ENCODE results near the gene NINJ1. TPM values are rescaled to one million over a fixed set of nuclear protein-coding genes. Genes with fewer than 3 reads are reported as not detected.

NINJ1 gene
- total and polyA plus RNA-seq, 2 of the 13 experiments (the other 11 are each of a cell fraction or from before 2014, with no cell fraction given), result 81.2 to 92.1 TPM

DNA sequence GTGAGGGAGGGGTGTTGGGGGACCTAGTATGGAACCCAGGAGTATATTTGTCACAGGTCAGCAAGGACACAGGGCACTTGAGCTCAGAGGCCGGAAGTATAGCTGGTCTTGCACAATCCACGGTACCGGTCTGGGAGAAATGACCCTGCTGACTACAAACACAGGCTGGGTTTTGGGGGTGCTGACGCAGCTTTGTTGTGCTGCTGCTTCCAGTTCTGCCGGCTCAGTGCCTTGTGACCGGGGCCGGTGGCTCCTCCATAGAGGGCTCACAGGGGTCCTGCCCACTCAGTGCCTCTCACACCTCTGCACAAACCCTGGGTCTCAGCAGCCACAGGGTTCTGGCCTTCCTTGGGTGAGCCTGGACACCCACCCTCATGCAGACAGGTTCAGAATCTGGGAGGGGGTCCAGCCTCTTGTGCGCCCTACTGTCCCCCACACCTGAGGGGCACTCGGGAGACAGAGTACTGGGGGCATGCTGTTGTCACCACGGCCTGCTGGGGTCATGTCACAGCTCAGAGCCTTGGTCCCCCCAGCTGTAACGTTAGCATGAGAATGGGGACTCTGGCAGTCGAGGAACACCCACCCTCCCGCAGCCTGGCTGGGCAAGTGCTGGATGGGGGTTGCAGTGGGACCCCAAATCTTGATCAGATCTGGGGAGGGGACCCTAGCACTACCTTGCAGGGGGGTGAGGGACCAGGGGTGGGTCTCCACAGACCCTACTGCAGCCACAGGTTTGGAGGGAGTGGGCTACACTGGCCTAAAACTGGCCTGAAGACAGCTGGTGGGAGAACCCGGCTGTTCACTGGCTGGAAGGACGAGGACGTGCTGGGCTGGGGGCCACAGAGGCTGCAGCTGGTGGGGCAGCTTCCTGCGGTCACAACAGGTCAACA, 17.7 kb downstream of the NINJ1 start (continued):
- no peak for TF ChIP-seq TRIM24 (CRISPR knock-in tag; IDR thresholded peaks at IDR 0.05)
- TF ChIP-seq, protein P1, sequence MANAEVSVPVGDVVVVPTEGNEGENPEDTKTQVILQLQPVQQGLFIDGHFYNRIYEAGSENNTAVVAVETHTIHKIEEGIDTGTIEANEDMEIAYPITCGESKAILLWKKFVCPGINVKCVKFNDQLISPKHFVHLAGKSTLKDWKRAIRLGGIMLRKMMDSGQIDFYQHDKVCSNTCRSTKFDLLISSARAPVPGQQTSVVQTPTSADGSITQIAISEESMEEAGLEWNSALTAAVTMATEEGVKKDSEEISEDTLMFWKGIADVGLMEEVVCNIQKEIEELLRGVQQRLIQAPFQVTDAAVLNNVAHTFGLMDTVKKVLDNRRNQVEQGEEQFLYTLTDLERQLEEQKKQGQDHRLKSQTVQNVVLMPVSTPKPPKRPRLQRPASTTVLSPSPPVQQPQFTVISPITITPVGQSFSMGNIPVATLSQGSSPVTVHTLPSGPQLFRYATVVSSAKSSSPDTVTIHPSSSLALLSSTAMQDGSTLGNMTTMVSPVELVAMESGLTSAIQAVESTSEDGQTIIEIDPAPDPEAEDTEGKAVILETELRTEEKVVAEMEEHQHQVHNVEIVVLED (CRISPR knock-in tag; IDR thresholded peaks at IDR 0.05; ENCODE audit: borderline replicate concordance), result no peak

DNA sequence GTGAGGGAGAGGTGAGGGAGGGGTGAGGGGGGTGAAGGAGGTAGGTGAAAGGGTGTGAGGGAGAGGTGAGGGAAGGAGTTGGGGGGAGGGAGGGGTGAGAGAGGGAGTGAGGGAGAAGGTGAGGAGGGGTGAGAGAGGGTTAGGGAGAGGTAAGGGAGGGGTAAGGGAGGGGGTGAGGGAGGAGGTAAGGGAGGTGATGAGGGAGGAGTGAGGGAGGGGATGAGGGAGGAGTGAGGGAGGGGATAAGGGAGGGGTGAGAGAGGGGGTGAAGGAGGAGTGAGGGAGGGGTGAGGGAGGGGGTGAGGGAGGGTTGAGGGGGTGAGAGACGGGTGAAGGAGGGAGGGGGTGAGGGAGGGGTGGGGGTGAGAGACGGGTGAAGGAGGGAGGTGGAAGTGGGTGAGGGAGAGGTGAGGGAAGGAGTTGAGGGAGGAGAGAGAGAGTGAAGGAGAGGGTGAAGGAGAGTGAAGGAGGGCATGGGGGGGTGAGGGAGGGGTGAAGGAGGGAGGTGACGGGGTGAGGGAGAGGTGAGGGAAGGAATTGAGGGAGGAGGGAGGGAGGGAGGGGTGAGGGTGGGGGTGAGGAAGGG, 18.5 kb downstream of the NINJ1 start:
- ChIA-PET POLR2A (interaction anchor here (0.7 to 13.7 kb wide), 5 partner anchors 12 to 23 kb away, joined by 3 to 195 read pairs (median 4); partner anchors contain the start of genes CARD19 and NINJ1), CTCF (ENCODE audit: low intra/inter-chr PET ratio, low total read pairs) (no interaction called here)
- H3K27ac ChIP-seq (ENCODE audit: extremely low read length, insufficient read depth, low read length), result no peak overlapping the region
- no peak for FAIRE-seq
- no peaks in the 10 kb centered on the region for H4K20me1 ChIP-seq (ENCODE audit: insufficient read depth, low read length)
- no peak overlapping the region for H3K4me3 ChIP-seq (replicated peaks in 1 of 3; ENCODE audit: insufficient read depth in 1 of 3, low read depth in 2 of 3, low read length in 3 of 3)
- in situ Hi-C loops (cut with HindIII; ENCODE audit: extremely low pct_ligation_motif_present, low pct_unique_long_range_greater_than_20kb) (no loop called here), intact Hi-C loops (cut with micrococcal nuclease; ENCODE audit: unreplicated experiment) (no loop called here)
- no peaks in the 10 kb centered on the region for H3K9me3 ChIP-seq (ENCODE audit: low read length)
- no peak for DNase-seq (ENCODE audit: low spot score)
- no peaks in the 10 kb centered on the region for H3K27me3 ChIP-seq (ENCODE audit: control insufficient read depth in 1 of 2, insufficient read depth in 2 of 2, low read length in 2 of 2)
- no peak overlapping the region for H2AFZ ChIP-seq (ENCODE audit: low read length)
- BruUV-seq (replicated peaks), result no TSS peak
- no peak for ATAC-seq
- 36% methylated on average over 3 of the region's 3 CpGs for WGBS (ENCODE audit: low lambda C conversion rate)
- H3K4me2 ChIP-seq (ENCODE audit: low read depth, low read length), result 0 out of 2 replicates have a peak overlapping the region, but pooled peaks have one; percentile 77
- H3K9ac ChIP-seq (ENCODE audit: insufficient read depth, low read depth, low read length), result no peak overlapping the region
- H3K79me2 ChIP-seq (ENCODE audit: insufficient read depth, low read length), result no peaks in the 10 kb centered on the region
- peaks cover 78% of the 10 kb centered on the region for H3K4me1 ChIP-seq (ENCODE audit: insufficient read depth, low read length)
- peaks cover 0 to 4% of the 10 kb centered on the region in 2 experiments; a peak in 1 of 5 replicates for H3K36me3 ChIP-seq (replicated peaks in 1 of 2; ENCODE audit: control insufficient read depth in 1 of 2, insufficient read depth in 2 of 2, low read length in 2 of 2)
- TF ChIP-seq NFYC (CRISPR knock-in tag; IDR thresholded peaks at IDR 0.05) (no peak), WIZ (CRISPR knock-in tag; IDR thresholded peaks at IDR 0.05) (no peak), ARNT2 (CRISPR knock-in tag; IDR thresholded peaks at IDR 0.05; ENCODE audit: low read depth) (no peak), ZNF652 (CRISPR knock-in tag; IDR thresholded peaks at IDR 0.05; ENCODE audit: borderline replicate concordance, low read depth) (no peak), EHMT2 (IDR thresholded peaks at IDR 0.05; ENCODE audit: borderline replicate concordance, low read depth, low read length) (no peak), HNRNPL (IDR thresholded peaks at IDR 0.05; ENCODE audit: low read depth, low read length) (no peak), ZNF724P (CRISPR knock-in tag; IDR thresholded peaks at IDR 0.05; ENCODE audit: borderline replicate concordance) (no peak), ZBTB1 (CRISPR knock-in tag; IDR thresholded peaks at IDR 0.05; ENCODE audit: borderline replicate concordance) (no peak)
- TF ChIP-seq, protein P2, sequence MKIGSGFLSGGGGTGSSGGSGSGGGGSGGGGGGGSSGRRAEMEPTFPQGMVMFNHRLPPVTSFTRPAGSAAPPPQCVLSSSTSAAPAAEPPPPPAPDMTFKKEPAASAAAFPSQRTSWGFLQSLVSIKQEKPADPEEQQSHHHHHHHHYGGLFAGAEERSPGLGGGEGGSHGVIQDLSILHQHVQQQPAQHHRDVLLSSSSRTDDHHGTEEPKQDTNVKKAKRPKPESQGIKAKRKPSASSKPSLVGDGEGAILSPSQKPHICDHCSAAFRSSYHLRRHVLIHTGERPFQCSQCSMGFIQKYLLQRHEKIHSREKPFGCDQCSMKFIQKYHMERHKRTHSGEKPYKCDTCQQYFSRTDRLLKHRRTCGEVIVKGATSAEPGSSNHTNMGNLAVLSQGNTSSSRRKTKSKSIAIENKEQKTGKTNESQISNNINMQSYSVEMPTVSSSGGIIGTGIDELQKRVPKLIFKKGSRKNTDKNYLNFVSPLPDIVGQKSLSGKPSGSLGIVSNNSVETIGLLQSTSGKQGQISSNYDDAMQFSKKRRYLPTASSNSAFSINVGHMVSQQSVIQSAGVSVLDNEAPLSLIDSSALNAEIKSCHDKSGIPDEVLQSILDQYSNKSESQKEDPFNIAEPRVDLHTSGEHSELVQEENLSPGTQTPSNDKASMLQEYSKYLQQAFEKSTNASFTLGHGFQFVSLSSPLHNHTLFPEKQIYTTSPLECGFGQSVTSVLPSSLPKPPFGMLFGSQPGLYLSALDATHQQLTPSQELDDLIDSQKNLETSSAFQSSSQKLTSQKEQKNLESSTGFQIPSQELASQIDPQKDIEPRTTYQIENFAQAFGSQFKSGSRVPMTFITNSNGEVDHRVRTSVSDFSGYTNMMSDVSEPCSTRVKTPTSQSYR (CRISPR knock-in tag; IDR thresholded peaks at IDR 0.05; ENCODE audit: borderline replicate concordance), result no peak
- TF ChIP-seq, protein P3, sequence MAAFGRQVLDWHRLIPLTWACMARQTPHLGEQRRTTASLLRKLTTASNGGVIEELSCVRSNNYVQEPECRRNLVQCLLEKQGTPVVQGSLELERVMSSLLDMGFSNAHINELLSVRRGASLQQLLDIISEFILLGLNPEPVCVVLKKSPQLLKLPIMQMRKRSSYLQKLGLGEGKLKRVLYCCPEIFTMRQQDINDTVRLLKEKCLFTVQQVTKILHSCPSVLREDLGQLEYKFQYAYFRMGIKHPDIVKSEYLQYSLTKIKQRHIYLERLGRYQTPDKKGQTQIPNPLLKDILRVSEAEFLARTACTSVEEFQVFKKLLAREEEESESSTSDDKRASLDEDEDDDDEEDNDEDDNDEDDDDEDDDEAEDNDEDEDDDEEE (CRISPR knock-in tag; IDR thresholded peaks at IDR 0.05), result no peak
